ENCODE measurements around the gene UPF1.

The UPF1 gene

DNA sequence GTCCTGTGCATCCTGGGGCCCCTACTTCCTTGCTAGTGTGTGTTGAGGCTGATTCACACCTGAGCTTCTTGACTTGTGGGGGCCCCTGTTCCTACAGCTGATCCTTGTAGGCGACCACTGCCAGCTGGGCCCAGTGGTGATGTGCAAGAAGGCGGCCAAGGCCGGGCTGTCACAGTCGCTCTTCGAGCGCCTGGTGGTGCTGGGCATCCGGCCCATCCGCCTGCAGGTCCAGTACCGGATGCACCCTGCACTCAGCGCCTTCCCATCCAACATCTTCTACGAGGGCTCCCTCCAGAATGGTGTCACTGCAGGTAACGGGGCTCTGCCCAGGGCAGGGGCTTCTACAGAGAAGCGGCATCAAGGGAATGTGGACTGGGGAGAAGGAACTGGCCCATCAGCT lies 25.5 kb downstream of the UPF1 start:
- no peak for DNase-seq (ENCODE audit: low read depth)

DNA sequence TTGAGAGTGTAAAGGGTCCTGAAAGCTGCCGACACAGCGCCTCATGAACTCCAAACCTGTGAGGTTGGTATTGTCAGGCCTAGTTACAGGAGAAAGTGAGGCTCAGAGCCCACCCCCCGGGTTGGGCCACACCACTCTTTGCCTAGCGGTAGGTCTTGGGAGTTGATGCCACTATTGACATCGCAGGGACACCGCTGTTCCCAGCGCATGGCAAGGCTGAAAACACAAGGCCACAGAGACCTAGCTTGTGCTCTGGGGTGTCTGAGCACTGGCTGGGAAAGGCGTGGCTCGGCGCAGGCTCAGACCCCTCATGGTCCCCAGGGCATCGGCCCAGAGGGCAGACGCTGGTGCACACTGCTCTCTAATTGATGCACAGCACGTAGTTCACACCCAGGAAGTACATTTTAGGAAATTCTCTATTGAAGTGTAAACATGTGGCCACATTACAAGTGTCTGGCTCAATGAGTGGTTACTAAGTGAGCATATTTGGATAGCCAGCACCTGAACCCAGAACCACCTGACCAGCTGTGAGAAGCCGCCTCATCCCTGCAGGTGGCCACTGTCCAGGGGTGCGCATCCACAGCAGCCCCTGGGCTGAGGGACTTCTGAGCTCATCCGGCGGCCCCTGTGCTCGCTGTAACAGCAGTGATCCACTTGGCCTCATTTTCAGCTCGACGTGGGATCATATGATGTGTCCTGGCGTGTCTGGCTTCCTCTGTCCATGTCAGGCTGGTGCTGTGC lies 27.3 kb downstream of the UPF1 start:
- DNase-seq (ENCODE audit: low read depth) = no peak

DNA sequence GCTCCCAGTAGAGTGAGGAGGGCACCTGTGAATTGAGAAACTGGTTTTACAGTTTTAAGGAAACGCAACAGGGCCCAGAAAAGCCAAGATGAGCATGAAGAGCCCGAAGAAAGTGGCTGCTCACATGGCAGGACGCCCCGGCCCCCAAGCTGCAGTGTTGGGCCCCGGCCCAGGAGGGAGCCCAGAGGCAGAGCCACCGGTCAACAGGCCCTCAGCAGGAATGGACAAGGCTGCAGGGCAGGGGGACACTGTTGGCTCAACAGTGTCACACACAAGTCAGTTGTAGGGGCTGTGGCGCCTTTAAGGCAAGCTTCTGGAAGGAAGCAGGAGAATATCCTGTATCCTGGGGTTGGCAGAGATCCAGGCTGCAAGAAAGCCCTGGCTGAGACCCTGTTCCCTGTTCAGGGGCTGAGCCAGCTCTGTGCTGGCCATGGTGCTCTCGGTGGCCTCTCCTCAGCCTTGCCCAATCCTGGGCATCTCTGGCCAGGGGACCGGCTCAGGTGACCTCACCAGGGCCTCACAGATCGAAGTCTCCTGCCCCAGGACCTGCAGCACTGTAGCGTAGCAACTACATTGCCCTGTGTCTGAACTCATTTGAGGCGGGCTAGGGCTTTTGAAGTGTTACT lies 28.0 kb downstream of the UPF1 start:
- no peak for DNase-seq (ENCODE audit: low read depth)

DNA sequence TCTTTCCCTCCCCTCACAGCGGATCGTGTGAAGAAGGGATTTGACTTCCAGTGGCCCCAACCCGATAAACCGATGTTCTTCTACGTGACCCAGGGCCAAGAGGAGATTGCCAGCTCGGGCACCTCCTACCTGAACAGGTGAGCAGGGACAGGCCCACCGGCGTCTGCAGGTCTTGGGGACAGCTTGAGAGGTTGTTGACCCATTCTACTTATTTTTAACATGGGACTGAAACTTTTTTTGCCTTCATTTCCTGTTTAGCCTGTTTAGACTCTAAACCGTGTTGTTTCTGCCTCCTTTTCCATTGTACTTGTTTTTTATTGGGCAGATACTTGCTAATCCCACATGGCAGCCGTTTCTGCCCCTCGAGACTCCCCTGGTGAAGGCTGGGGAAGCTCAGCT lies 28.5 kb downstream of the UPF1 start:
- no peak for DNase-seq (ENCODE audit: low read depth)

DNA sequence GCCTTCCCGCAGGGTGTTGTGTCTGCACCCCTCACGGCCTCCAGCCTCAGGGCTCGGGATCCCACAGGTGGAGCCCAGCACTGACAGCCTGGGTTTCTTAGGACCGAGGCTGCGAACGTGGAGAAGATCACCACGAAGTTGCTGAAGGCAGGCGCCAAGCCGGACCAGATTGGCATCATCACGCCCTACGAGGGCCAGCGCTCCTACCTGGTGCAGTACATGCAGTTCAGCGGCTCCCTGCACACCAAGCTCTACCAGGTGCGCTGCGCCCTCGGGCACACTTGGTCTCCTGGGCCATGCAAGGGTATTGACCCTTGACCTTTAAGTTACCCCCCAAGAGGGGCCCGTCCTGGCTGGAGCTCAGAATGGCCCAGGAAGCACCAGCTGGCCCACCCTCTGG lies 29.0 kb downstream of the UPF1 start:
- no peak for DNase-seq (ENCODE audit: low read depth)

DNA sequence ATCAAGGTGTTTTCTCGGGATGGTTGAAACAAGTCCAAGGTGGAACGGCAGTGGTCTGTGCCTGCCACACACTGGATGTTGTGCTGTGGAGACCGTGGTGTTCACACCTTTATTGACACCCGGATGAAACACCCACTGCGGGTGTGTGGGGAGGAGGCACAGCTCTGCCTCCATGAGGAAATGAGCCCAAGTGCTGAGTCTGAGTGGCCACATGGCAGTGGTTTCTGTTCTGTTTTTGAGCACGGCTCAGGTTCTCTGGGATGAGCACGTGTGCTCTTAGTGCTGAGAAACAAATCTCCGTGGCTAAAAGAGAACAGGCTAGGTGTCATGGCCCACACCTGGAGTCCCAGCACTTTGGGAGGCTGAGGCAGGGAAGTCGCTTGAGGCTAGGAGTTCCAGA lies 29.5 kb downstream of the UPF1 start:
- no peak for DNase-seq (ENCODE audit: low read depth)

DNA sequence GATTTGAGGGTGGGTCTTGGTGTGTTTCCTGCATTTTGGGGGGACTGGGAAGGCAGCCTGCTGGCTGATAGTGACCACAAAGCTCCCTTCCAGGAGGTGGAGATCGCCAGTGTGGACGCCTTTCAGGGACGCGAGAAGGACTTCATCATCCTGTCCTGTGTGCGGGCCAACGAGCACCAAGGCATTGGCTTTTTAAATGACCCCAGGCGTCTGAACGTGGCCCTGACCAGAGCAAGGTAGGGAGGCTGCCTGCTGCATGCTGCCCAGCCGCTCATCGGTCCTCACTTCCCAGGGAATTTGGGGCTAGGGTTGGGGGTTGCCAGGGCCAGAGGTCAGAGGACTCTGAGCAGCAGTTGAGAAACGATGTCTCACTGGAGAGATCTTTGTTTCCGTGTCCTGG lies 30.2 kb downstream of the UPF1 start:
- no peak for DNase-seq (ENCODE audit: low read depth)

DNA sequence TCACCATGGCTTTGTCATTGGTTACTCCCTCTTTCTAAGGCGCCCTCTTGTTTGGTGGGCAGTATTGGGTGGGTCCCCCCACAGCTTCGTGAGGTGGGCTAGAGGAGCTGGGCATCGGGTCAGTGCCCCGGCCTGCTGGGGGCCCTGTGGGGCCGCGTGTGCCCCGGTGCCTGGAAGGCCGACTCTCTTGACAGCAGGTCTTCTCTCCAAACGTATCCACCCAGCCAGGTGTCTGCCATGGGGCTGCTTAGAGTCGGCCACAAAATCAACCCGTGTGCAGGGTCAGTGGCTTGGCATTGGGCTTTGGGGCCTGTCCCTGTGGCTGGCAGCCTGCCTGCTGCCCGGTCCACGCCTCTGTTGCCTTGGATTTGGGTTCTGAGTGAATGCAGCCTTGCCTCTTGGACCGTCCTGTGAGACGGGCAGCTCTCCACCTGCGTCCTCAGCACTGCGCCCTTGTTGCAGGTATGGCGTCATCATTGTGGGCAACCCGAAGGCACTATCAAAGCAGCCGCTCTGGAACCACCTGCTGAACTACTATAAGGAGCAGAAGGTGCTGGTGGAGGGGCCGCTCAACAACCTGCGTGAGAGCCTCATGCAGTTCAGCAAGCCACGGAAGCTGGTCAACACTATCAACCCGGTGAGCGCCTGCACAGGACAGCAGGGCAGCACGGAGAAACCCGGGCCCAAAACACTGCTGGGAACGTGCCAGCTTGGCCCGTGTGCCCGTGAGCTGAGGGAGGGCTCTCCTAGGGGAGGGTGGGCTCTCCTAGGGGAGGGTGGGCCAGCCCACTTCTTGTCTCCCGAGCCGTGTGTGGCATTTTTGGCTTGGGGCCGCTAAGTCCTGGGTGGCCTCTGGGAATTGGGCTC lies 31.4 kb downstream of the UPF1 start:
- no peak for DNase-seq (ENCODE audit: low read depth)

DNA sequence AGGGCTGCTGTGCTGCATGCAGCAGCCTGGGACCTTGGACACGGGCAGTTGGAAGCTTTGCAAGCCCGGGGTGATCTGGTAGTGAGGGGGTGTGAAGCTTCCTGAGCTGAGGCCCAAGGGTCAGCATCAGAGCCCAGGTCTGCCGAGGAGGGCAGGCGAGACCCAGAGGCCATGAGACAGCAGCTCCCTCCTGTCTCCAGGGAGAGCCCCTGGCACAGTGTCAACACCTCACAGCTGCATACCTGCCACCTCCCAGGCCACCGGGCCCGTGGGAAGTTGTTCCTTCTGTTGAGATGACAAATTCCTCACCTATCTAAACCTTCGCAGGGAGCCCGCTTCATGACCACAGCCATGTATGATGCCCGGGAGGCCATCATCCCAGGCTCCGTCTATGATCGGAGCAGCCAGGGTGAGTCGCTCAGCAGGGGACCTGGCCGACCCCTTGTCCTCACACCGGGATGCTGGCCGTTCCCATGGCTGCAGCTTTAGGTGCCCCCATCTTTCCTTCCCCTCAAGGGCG lies 32.1 kb downstream of the UPF1 start:
- DNase-seq (ENCODE audit: low read depth) = no peak

DNA sequence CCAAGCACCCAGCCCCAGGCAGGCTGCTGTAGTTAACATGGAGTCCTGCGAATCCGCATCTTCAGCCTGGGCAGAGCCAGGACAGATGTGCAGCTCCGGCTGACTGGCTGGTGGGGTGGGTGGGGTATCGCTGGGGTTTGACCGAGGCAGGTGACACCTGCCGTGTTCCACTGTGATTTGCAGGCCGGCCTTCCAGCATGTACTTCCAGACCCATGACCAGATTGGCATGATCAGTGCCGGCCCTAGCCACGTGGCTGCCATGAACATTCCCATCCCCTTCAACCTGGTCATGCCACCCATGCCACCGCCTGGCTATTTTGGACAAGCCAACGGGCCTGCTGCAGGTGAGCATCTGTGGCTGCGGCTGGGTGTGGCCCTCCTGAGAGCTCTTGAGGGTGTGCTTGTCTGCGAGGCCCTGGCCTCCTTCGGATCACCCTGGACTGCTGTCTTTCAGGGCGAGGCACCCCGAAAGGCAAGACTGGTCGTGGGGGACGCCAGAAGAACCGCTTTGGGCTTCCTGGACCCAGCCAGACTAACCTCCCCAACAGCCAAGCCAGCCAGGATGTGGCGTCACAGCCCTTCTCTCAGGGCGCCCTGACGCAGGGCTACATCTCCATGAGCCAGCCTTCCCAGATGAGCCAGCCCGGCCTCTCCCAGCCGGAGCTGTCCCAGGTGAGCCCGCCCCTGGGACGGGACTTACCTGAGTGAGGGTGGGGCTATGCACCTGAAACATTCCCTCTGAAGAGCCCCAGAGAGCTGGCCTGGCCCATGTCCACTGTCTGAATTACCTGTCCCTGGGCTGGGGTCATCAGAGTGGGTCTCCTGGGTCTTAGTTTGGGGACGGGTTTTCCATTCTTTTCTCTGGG lies 33.6 kb downstream of the UPF1 start:
- DNase-seq (ENCODE audit: low read depth) = no peak

DNA sequence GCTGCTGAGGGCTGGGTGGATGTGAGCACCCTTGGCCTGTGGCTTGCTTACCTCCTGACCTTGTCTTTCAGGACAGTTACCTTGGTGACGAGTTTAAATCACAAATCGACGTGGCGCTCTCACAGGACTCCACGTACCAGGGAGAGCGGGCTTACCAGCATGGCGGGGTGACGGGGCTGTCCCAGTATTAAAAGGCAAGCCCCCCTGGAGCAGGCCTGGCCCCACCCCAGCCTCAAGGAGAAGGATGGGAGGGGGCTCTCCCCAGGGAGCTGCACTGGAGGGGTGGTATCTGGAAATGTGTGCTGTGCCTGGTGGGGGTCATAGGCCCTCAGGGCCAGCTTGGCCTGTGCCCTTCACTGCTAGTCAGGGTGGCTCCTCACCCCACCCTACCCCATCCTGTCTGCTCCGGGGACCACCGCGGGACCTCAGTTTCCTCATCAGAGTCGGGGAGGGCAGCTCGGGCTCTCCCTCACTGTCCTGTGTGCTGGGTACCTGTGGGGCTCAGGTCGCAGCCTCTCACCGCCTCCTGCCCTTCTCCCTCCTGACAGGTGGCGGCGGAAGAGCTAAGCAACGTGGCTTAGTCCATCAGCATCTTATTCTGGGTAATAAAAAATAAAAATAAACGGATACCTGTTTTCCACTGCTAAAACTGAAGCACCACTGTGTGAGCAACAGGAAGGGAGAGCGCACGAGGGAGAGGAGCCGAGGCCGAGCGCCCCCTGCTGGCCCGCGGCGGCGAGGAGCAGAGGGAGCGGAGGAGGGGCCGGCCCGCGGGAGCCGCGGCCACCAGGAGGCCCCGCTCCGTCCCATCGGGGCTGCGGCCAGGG lies 34.4 kb downstream of the UPF1 start:
- DNase-seq (ENCODE audit: low read depth) = peak; percentile 47

DNA sequence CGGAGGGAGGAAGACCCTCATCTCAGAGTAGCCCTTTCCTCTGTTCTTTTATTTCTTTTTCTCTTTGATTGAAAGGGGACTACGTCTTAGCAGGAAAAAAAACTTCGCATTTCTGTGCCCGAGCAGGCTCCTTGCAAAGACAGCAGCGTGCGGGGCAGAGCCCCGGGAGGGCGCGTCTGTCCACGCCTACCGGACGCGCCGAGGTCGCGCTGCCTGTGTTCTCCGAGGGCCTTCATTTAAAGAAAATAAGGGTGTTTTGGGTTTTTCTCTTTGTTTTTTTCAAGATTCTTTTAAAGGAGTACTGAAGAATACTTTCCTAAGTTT lies 35.0 kb downstream of the UPF1 start:
- DNase-seq (ENCODE audit: low read depth) = no peak

DNA sequence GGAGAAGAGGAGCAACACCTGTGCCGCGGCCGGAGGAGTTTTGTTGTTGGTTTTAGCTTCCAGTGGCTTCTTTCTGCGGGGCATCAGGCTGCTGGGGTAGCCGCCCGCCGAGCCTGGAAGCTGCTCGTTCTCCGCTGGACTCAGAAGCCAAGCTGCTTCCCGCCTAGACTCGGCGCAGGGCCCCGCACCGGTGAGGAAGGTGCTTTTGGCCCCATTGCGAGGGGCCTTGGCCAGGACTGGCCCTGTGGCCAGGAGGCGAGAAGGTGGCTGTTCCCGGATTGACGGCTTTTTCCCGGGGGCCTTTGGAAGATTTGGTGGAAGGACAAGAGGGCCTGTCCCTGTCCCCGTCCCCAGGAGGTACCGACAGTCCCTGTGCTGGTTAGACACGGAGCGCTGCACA lies 35.4 kb downstream of the UPF1 start:
- no peak for DNase-seq (ENCODE audit: low read depth)

DNA sequence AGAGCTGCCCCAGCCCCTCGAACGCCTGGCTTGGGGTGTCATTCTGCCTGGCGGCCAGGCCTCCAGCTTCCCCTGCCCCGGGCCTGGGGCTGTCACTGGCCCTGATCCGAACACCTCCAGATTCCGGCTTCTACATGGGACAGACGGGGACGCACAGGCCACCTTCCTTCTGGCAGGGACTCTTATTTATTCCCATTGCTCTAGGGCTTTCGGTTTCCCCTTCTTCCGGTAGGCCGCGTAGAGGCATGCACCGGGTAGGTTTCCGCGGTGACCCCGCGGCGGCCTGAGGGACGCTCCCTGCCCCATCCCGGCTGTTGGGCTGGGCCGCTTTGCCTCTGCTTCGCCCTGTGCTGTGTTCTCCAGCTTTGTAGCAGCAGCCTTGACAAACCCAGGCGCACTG lies 36.0 kb downstream of the UPF1 start:
- no peak for DNase-seq (ENCODE audit: low read depth)

DNA sequence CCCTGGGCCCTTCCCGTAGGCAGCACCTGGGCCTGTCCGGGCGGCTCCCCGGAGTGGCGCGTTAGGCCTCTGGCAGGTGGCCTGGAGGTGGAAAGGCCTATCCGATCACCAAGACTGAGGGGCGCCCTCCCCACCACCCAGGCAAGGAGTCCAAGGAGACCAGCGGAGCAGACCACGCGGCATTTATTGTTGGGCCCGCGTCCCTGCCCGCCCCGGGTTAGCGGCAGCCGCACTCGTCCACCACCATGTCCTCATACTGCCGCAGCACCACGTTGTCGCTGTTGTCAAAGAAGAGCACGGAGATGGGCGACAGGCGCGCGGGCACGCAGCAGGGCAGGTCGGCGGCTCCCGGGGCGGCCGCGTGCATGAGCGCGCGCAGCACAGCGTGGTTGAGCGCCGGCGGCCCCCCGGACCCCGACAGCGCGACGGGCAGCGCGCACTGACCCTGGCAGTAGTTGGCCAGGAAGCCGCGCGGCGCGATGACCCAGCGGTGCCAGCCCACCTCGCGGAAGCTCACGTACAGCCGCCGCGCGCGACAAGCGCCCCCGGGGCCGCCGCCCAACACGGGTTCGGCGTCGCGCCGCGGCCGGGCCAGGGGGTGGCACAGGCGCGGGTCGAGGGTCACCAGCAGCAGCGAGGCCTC lies 36.7 kb downstream of the UPF1 start:
- no peak for DNase-seq (ENCODE audit: low read depth)

DNA sequence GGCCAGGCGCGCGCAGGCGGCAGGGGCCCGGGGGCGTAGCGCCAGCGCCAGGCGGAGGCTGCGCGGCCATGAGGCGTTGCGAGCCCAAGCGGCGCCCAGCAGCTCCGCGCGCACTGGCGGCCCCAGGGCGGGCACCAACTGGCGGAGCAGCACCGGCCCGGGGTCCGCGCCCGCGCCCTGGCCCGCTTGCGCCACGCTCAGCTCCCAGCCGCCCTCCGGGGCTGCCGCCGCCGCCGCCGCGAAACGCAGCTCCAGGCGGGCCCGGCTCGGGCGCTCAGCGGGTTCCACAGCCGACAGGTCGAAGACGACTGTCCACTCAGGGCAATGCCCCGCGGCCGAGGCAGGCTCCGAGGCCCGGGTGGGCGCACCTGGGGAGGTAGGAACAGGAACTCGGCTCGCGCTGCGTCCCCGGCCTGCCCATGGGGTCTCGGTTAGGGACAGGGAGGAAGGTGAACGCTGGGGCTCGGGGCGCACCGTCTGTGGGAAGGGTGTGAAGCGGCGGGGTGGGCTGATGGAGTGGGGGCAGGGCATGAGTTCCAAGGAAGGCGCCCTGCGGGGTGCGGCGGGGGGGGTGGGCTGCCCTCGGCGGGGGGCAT lies 37.4 kb downstream of the UPF1 start:
- no peak for DNase-seq (ENCODE audit: low read depth)

DNA sequence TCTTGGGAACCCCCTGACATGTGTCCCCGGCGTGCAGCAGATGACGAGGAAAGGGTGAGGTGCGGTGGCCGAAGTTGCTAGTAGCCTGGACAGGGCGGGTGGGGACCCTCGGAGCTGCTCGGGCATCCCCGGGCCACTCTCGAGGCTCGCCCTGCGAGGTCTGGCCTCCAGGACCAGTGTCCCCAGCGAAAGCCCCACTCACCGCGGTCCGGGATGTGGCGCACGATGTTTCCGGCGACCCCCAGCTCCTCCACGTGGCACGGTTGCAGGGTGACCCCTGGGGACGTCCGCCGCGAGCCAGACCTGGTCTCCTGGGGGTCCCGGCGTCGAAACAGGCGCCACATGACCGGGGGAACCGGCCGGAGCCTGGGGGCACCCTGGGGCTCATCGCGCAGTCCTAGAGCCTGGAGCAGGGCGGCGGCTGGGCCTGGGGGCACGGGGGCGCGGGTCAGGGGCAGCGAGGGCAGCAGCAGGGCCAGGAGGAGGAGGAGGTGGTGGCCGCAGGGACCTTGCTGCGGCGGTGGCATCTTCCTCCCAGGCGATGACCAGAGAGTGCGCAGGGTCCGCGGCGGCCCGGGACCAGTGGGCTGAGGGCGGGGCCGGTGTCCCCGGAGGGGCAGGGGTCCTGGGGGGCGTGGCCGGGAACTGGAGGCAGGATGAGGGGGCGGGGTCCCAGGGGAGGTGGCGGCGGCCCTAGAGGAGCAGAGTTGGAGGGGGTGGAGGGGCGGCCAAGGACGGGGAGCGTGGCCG lies 38.2 kb downstream of the UPF1 start:
- DNase-seq (ENCODE audit: low read depth) = no peak

DNA sequence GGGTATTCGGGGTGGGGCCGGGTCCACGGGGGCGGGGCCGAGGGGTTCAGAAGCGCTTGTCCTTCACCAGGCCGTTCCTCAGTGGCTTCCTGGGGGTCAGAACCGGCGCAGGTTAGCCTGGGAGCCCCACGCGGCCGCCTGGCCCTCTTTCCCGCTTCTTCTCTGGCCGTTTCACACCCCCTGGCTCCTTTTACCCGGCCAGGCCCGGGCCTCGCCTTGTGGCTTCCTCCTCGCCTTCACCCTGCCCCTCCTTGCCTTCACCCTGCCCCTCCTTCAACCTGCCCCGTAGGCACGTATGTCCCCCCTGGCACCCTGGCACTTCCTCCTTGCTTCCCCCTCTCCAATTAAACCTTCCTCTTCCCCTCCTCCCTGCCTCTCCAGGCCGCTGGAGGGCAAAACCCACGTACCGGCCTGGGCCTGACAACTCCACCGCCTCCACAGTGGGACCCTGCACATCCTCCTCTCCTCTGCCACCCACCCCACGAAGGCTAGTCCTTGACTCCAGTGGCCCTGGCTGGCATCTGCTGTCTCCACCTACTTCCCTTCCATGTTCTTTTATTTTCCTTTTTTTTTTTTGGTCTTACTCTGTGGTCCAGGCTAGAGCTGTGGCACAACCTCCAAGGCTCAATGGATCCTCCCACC lies 38.9 kb downstream of the UPF1 start:
- DNase-seq (ENCODE audit: low read depth) = no peak

DNA sequence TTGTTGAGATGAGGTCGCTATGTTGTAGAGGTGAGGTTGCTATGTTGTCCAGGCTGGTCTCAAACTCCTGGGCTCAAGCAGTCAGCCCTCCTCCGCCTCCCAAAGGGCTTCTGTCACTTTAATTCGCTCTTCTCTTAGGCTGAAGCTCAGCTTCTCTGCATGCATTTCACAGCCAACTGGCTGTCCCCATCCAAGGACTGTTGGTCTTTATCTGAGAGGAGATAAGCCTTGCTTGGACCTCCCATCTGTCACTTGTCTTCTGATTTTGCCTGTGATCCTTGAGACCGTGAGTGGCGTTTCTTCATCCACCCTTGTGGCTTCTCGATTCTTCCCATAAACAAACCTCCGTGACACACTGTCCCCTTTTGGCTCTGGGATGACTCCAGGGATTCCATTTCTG lies 39.8 kb downstream of the UPF1 start:
- DNase-seq (ENCODE audit: low read depth) = no peak

All from activated T-helper 1 cell treated with Interleukin-2 at 50 U/mL for 16 hours (primary cell).